AG04450 (cell line): Measurements from ENCODE around the gene TDRD10. TPM values are rescaled to one million over a fixed set of nuclear protein-coding genes. Genes with fewer than 3 reads are reported as not detected.

Experiments
- CTCF ChIA-PET: fragments of 300-600, 350-600 bp; formaldehyde crosslinking; extraction: SDS; loops from one replicate; lab custom pipeline; 2022; ENCODE audit warnings: antibody characterized with exemption, inconsistent platforms; lab: Charles Lee
- POLR2A ChIA-PET: fragments of 350-600 bp; formaldehyde crosslinking; extraction: SDS; loops from one replicate; lab custom pipeline; 2021; ENCODE audit warnings: antibody characterized with exemption, inconsistent platforms; lab: Yijun Ruan, JAX
- DNase-seq: peaks from one replicate; pipeline ENCODE4 v3.0.0-alpha.2; 2011; ENCODE audit warnings: low read depth, low spot score
- H3K27ac ChIP-seq: one replicate; pipeline ENCODE4 v1.5.1; 2012; ENCODE audit warnings: low read depth, low read length, control low read depth
- H3K27me3 ChIP-seq: one replicate; pipeline ENCODE4 v1.6.0; 2012; ENCODE audit warnings: low read length; ENCODE audit not compliant: control insufficient read depth, insufficient read depth
- H3K4me3 ChIP-seq: 2 replicates; pipeline ENCODE4 v1.5.1; 2011; ENCODE audit warnings: mild to moderate bottlenecking, low read depth, low read length, control low read depth
- H3K9me3 ChIP-seq: 2 replicates; pipeline ENCODE4 v1.5.1; 2012; ENCODE audit warnings: low read length; ENCODE audit not compliant: control insufficient read depth, insufficient read depth
- polyA minus RNA-seq: library from RNA; depleted of rRNA, polyadenylated mRNA; stranded (reverse); fragments of >200 nt; gene quantifications from 2 replicates; pipeline ENCODE4 v1.2.3, GENCODE V29; 2011; rRNA and poly(A)+ RNA removed
- polyA plus RNA-seq: library from polyadenylated mRNA; depleted of rRNA; stranded (reverse); fragments of >200 nt; gene quantifications from 2 replicates; pipeline ENCODE4 v1.2.3, GENCODE V29; 2011; rRNA removed
- TF ChIP-seq, protein P1 (sequence below): IDR thresholded peaks from 2 replicates; pipeline ENCODE4 v1.5.1; 2011; ENCODE audit warnings: low read depth, low read length, control low read depth, inconsistent platforms

The TDRD10 gene, protein sequence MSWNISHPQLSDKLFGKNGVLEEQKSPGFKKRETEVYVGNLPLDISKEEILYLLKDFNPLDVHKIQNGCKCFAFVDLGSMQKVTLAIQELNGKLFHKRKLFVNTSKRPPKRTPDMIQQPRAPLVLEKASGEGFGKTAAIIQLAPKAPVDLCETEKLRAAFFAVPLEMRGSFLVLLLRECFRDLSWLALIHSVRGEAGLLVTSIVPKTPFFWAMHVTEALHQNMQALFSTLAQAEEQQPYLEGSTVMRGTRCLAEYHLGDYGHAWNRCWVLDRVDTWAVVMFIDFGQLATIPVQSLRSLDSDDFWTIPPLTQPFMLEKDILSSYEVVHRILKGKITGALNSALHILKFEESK
- polyA plus RNA-seq (not detected in 2 replicates), polyA minus RNA-seq (not detected in 2 replicates)

DNA sequence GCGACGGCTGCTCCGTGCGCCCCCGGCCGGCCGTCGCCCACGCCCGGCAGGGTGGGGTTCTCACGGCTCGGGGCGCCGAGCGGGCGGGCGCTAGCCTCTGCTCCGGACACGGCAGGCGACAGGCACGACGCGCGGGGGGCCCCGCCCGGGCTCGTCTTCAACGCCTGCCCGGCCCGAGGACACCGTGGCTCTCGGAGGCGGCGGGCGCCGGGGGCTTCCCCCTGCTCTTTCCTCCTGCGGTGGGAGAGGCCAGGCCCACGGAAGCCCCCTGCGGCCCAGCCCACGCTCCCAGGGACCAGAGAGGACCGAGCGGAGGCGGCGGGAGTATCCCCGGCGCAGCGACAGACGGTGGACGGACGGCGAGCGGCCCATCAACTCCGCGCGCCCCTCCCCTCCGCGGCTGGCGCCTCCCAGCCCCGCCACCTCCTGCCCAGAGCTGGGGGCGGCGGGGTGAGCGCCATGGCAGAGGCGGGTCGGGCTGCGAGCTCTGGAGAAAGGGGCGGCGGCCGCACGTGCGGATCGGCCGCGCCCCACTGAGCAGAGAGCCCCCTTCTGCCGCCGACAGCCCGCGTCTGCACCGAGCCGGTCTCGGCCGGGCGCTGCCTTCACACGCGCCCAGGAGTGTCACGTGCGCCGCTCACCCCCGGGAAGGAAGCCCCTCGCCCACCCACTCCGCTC lies at the start of gene TDRD10, which contains the start of gene SHE:
Gene TDRD10, plus strand, starts transcription at position 154 of the 678 bp plus-strand sequence. CDS start 4,685 bp downstream, outside the sequence.
Gene SHE, minus strand, starts transcription at position 347 of the 678 bp plus-strand sequence. CDS start 386 bp downstream, outside the sequence.
- no peak within 1 kb of the TSS for H3K4me3 ChIP-seq
- TF ChIP-seq, protein P1, sequence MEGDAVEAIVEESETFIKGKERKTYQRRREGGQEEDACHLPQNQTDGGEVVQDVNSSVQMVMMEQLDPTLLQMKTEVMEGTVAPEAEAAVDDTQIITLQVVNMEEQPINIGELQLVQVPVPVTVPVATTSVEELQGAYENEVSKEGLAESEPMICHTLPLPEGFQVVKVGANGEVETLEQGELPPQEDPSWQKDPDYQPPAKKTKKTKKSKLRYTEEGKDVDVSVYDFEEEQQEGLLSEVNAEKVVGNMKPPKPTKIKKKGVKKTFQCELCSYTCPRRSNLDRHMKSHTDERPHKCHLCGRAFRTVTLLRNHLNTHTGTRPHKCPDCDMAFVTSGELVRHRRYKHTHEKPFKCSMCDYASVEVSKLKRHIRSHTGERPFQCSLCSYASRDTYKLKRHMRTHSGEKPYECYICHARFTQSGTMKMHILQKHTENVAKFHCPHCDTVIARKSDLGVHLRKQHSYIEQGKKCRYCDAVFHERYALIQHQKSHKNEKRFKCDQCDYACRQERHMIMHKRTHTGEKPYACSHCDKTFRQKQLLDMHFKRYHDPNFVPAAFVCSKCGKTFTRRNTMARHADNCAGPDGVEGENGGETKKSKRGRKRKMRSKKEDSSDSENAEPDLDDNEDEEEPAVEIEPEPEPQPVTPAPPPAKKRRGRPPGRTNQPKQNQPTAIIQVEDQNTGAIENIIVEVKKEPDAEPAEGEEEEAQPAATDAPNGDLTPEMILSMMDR = no peak
- ChIA-PET CTCF (no interaction called here), POLR2A (interaction anchor here (0.6 kb wide), 1 partner anchor 1579 kb away, joined by 7 read pairs; no protein-coding TSS in a partner anchor)
- no peak within 1 kb of the TSS for H3K27ac ChIP-seq
- DNase-seq = no peak
- peaks cover 13% of the 10 kb centered on the region for H3K9me3 ChIP-seq
- peaks cover 65% of the 10 kb centered on the region for H3K27me3 ChIP-seq

DNA sequence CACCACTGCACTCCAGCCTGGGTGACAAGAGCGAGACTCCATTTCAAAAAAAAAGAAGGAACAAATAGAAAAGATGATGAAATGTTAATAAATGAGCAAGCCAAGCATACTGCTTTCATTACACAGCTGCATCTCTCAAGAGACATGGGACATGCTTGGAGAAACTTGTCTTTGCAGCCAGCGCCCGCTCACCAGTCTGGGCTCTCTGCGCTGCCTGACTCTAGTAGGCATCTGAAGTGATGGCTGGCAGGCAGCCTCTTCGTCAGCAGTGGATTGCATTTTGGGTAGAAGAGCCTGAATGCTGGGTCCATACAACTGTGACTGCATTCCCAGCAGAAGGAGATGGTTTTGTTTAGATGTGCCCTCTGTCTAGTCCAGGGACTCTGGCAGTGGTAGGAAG lies 48.9 kb upstream of the TDRD10 start:
- no peaks in the 10 kb centered on the region for H3K9me3 ChIP-seq
- H3K27me3 ChIP-seq = no peaks in the 10 kb centered on the region
- CTCF ChIA-PET = interaction anchor here (1.0 to 1.4 kb wide), 2 partner anchors 10 to 119 kb away, joined by 3 to 4 read pairs; no protein-coding TSS in a partner anchor
- TF ChIP-seq, protein P1 = no peak
- H3K4me3 ChIP-seq = no peak overlapping the region
- DNase-seq = no peak
- POLR2A ChIA-PET = interaction anchor here (1.0 kb wide), 1 partner anchor 10 kb away, joined by 3 read pairs; no protein-coding TSS in a partner anchor
- peak overlapping the region; percentile 33 for H3K27ac ChIP-seq

DNA sequence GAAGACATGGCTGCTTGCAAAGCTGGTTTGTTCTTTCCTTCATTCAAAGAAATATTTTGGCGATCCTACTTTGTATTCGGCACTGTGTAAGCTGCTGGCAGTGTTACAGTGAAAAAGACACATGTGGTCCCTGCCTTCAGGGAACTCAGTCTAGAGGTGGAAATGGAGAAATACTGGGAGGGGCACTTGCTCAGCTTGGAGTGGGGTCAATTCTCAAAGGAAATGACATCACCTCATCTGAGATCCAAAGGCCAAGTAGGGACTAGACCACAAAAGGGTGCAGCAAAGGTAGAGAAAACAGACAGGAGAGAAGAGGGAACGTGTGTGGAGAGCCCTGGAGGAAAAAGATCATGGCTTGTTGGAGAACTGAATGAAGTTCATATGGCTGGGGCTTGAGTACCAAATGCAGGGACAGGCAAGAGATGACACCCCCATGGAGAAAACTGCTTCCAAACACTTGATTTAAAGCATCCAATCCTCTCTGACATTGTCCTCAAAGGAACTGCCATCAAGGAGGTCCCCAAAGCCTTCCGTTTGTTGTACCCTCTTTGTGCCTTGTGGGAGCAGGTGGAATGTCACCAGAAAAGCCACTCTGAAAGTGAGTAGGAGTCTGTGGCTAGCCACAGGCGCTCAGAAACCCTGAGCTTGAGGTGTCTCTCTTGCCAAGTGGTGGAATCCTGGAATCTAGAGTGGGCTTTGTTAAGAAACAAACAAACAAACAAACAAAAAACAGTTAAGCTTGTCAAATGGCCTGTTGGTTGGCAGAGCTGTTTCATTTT lies 48.3 kb upstream of the TDRD10 start:
- ChIA-PET POLR2A (interaction anchor here (1.0 kb wide), 1 partner anchor 9 kb away, joined by 3 read pairs; no protein-coding TSS in a partner anchor), CTCF (interaction anchor here (0.8 to 1.4 kb wide), 3 partner anchors 9 to 119 kb away, joined by 3 to 6 read pairs (median 4); no protein-coding TSS in a partner anchor)
- H3K27me3 ChIP-seq = no peaks in the 10 kb centered on the region
- no peaks in the 10 kb centered on the region for H3K9me3 ChIP-seq
- peak overlapping the region; percentile 33 for H3K27ac ChIP-seq
- TF ChIP-seq, protein P1 = no peak
- no peak for DNase-seq
- no peak overlapping the region for H3K4me3 ChIP-seq

DNA sequence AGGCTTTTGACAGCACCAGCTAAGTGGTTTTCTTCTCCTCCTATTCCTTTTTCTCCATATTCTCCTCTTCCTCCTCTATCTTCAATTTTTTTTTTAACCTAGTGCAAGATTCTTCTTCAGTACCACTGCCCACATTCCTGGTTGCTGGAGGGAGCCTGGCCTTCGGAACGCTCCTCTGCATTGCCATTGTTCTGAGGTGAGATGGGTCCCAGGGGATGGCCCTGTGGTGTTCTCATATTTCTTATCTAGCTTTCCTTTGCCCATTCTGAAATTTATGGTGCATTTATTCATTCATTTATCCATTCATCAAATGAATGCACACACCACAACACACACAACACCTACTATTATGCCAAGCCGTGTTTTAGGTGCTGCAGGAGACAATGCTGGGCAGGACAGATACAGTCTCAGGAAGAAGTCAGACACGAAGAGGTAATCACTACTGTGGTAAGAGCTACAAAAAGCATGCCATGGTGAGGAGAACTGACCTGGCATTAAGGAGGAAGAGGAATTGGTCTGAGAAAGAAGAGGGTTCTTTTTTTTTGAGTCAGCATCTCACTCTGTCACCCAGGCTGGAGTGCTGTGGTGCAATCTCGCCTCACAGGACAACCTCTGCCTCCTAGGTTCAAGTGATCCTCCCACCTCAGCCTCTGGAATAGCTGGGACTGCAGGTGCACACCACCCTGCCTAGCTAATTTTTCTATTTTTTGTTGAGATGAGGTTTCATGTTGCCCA lies 47.5 kb upstream of the TDRD10 start:
- TF ChIP-seq, protein P1 = no peak
- no peak overlapping the region for H3K27ac ChIP-seq
- H3K4me3 ChIP-seq = no peak overlapping the region
- no peak for DNase-seq
- H3K27me3 ChIP-seq = no peaks in the 10 kb centered on the region
- ChIA-PET CTCF (interaction anchor here (0.8 to 1.4 kb wide), 2 partner anchors 12 to 120 kb away, joined by 4 to 6 read pairs; no protein-coding TSS in a partner anchor), POLR2A (no interaction called here)
- no peaks in the 10 kb centered on the region for H3K9me3 ChIP-seq
